A549 (cell line): Measurements from ENCODE around the gene PRADC1.

ENCODE experiments used
- BHLHE40 ChIP-seq: IDR thresholded peaks from 2 replicates; pipeline ENCODE4 v1.6.1; 2012; ENCODE audit warnings: low read depth, low read length, inconsistent platforms
- CEBPB ChIP-seq, 2 experiments: fragments of >200 bp in 1 of 2; sonication (Bioruptor Twin) in 1 of 2; formaldehyde crosslinking in 1 of 2; IDR thresholded peaks; 2 replicates each; pipeline ENCODE4 v1.6.1; 2012 to 2016
- EP300 ChIP-seq, 2 experiments: fragments of >200 bp; sonication (Bioruptor Twin); formaldehyde crosslinking; IDR thresholded peaks; 2 replicates in 1 of 2; 3 replicates in 1 of 2; pipeline ENCODE4 v1.6.1; 2016 to 2017
- KDM1A ChIP-seq: fragments of 200-600 bp; sonication (generic); IDR thresholded peaks from 2 replicates; pipeline ENCODE4 v1.6.1; 2016; ENCODE audit warnings: low read depth, mild to moderate bottlenecking
- KDM5A ChIP-seq: fragments of 200-600 bp; sonication (generic); IDR thresholded peaks from 2 replicates; pipeline ENCODE4 v1.6.1; 2016; ENCODE audit warnings: antibody characterized with exemption, mild to moderate bottlenecking
- POLR2A ChIP-seq: IDR thresholded peaks from 2 replicates; pipeline ENCODE4 v1.6.1; 2012; ENCODE audit warnings: mild to moderate bottlenecking, low read length
- USF2 ChIP-seq: fragments of 450-650 bp; IDR thresholded peaks from 2 replicates; pipeline ENCODE4 v1.6.1; 2014; ENCODE audit warnings: antibody characterized with exemption
- ZFP36 ChIP-seq: fragments of 450-650 bp; IDR thresholded peaks from 2 replicates; pipeline ENCODE4 v1.6.1; 2014; ENCODE audit warnings: borderline replicate concordance; ENCODE audit not compliant: partially characterized antibody
- TF ChIP-seq, protein P1 (sequence below): fragments of >200 bp; sonication (Bioruptor Twin); formaldehyde crosslinking; IDR thresholded peaks from 3 replicates; pipeline ENCODE4 v1.5.1; 2016
- TF ChIP-seq, protein P2 (sequence below): fragments of 250-450 bp; sonication (Bioruptor Pico); IDR thresholded peaks from 2 replicates; pipeline ENCODE4 v1.5.0; 2021; ENCODE audit warnings: mild to moderate bottlenecking, moderate library complexity, borderline replicate concordance

GRCh38 chr2:73279852-73280251 lies 46.8 kb upstream of the PRADC1 start:
- TF ChIP-seq POLR2A = no peak
- TF ChIP-seq, protein P1, sequence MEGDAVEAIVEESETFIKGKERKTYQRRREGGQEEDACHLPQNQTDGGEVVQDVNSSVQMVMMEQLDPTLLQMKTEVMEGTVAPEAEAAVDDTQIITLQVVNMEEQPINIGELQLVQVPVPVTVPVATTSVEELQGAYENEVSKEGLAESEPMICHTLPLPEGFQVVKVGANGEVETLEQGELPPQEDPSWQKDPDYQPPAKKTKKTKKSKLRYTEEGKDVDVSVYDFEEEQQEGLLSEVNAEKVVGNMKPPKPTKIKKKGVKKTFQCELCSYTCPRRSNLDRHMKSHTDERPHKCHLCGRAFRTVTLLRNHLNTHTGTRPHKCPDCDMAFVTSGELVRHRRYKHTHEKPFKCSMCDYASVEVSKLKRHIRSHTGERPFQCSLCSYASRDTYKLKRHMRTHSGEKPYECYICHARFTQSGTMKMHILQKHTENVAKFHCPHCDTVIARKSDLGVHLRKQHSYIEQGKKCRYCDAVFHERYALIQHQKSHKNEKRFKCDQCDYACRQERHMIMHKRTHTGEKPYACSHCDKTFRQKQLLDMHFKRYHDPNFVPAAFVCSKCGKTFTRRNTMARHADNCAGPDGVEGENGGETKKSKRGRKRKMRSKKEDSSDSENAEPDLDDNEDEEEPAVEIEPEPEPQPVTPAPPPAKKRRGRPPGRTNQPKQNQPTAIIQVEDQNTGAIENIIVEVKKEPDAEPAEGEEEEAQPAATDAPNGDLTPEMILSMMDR = no peak
- no peak for TF ChIP-seq KDM1A
- no peak for TF ChIP-seq CEBPB (IDR thresholded peaks at IDR 0.05)
- no peak for TF ChIP-seq USF2
- TF ChIP-seq ZFP36 = no peak
- TF ChIP-seq KDM5A = no peak
- TF ChIP-seq, protein P2, sequence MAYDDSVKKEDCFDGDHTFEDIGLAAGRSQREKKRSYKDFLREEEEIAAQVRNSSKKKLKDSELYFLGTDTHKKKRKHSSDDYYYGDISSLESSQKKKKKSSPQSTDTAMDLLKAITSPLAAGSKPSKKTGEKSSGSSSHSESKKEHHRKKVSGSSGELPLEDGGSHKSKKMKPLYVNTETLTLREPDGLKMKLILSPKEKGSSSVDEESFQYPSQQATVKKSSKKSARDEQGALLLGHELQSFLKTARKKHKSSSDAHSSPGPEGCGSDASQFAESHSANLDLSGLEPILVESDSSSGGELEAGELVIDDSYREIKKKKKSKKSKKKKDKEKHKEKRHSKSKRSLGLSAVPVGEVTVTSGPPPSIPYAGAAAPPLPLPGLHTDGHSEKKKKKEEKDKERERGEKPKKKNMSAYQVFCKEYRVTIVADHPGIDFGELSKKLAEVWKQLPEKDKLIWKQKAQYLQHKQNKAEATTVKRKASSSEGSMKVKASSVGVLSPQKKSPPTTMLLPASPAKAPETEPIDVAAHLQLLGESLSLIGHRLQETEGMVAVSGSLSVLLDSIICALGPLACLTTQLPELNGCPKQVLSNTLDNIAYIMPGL (CRISPR knock-in tag) = no peak
- TF ChIP-seq BHLHE40 = no peak
- no peak for TF ChIP-seq EP300 (IDR thresholded peaks at IDR 0.05)
